NB4 (cell line): ENCODE measurements around the gene MOXD1.

Experiments used
- DNase-seq: peaks from one replicate; pipeline ENCODE4 v3.0.0; 2010; ENCODE audit warnings: low read depth
- H3K4me3 ChIP-seq: one replicate; pipeline ENCODE4 v1.5.1; 2011; ENCODE audit warnings: mild to moderate bottlenecking, low read depth, low read length, moderate library complexity
- MYC ChIP-seq: IDR thresholded peaks from 2 replicates; pipeline ENCODE4 v1.6.1; 2011; ENCODE audit warnings: low read depth, low read length
- POLR2A ChIP-seq: IDR thresholded peaks from 2 replicates; pipeline ENCODE4 v1.6.1; 2011; ENCODE audit warnings: mild to moderate bottlenecking; ENCODE audit not compliant: insufficient read length; ENCODE audit errors: extremely low read depth
- TF ChIP-seq, protein P1 (sequence below): IDR thresholded peaks from 2 replicates; pipeline ENCODE4 v1.6.1; 2011; ENCODE audit warnings: low read depth, low read length
- TF ChIP-seq, protein P2 (sequence below): IDR thresholded peaks from one replicate; pipeline ENCODE4 v1.5.1; 2012; ENCODE audit warnings: low read depth, low read length

The MOXD1 gene

DNA sequence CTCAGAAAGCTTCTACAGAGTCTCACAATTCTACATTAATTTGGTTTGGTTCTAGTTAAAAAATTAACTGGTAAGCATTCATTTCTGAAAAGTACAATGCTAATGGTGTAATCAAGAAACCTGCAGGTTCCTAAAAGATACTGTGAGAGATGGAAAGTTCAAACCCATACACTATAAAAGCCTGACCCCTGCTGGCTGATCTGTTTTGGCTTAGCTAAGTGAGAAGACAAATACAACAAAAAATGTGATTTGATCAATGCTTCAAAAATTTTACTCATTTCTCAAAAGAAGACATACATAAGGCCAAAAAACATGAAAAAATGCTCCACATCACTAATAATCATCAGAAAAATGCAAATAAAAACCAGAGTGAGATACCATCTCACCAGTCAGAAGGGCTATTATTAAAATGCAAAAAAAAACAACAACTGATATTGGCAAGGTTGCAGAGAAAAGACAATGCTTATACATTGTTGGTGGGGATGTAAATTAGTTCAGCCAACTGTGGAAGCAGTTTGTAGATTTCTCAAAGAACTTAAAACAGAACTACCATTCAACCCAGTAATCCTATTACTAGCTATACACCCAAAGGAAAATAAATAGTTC, 102.8 kb downstream of the MOXD1 start:
- DNase-seq = peak; percentile 49
- TF ChIP-seq, protein P1, sequence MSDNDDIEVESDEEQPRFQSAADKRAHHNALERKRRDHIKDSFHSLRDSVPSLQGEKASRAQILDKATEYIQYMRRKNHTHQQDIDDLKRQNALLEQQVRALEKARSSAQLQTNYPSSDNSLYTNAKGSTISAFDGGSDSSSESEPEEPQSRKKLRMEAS = no peak
- TF ChIP-seq, protein P2, sequence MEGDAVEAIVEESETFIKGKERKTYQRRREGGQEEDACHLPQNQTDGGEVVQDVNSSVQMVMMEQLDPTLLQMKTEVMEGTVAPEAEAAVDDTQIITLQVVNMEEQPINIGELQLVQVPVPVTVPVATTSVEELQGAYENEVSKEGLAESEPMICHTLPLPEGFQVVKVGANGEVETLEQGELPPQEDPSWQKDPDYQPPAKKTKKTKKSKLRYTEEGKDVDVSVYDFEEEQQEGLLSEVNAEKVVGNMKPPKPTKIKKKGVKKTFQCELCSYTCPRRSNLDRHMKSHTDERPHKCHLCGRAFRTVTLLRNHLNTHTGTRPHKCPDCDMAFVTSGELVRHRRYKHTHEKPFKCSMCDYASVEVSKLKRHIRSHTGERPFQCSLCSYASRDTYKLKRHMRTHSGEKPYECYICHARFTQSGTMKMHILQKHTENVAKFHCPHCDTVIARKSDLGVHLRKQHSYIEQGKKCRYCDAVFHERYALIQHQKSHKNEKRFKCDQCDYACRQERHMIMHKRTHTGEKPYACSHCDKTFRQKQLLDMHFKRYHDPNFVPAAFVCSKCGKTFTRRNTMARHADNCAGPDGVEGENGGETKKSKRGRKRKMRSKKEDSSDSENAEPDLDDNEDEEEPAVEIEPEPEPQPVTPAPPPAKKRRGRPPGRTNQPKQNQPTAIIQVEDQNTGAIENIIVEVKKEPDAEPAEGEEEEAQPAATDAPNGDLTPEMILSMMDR = peak; percentile 69
- TF ChIP-seq MYC (no peak), POLR2A (no peak)
- no peak overlapping the region for H3K4me3 ChIP-seq

DNA sequence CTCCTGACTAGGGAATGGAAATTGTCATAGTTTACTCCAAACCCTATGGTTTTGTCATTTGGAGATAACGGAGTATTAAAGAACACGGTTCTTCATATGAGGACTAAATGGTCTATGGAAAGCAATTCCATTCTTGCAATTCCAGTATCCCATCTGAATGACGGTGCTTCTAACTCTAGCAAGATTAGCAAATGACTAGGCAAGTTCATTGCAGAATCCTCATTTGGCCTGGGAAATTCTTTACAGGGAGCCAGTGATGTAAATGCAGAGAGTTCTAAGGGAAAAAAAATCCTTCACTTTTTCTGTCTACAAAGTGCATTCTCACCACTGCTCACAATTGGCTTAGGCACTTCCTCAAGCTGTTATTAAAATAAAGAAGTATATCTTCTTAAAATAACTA, 111.5 kb downstream of the MOXD1 start:
- no peak for TF ChIP-seq POLR2A
- TF ChIP-seq, protein P1 = no peak
- TF ChIP-seq, protein P2 = no peak
- TF ChIP-seq MYC = no peak
- no peak overlapping the region for H3K4me3 ChIP-seq
- DNase-seq = no peak

DNA sequence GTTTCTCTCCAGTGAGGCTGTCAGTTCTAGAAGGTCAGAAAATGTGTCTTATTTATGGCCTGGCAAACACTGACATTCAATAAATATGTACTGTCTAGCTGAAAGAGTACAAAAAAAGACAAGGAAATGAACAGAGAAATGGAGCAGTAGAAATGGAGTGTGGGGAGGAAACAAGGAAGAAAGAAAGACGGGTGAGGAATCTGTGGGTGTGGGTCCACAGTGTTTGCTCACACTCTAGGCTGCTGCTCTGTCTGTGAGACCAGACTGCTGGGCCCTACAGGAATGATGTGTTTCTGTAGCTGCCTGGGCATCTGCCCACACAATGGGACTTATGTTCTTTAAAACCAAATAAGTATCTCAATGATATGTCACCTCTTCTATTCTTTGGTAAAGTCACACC, 114.2 kb downstream of the MOXD1 start:
- no peak for TF ChIP-seq MYC
- TF ChIP-seq, protein P2 = no peak
- no peak for DNase-seq
- H3K4me3 ChIP-seq = no peak overlapping the region

DNA sequence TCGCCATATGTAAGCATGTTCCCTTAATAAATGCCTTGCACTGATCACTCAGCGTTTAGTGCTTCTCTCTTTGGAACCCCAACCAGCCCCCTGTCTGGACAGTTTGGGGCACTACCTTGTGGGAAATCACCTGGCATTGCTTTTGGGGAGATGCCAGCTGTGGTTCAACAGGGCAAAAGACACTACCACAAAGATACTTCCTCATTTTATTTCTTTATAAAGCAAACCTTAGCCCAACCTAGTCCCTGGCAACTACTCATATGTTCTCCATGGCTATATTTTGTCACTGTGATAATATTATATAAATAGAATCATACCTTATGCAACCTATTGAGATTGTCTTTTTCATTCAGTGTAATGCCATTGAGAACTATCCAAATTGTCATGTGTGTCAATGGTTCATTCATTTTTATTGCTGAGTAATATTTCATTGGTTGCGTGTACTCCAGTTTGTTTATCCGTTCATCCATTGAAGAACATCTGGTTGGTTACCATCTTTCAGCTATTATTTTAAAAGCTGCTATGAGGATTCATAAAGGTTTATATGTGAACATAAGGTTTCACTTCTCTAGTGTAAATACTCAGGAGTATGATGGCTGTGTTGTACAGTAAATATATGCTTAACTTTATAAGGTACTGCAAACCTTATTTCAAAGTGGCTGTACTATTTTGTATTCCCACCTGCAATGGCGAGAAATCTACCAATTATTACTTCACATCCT, 114.8 kb downstream of the MOXD1 start:
- H3K4me3 ChIP-seq = no peak overlapping the region
- no peak for DNase-seq
- TF ChIP-seq POLR2A (no peak), MYC (no peak)
- TF ChIP-seq, protein P1 = no peak
- TF ChIP-seq, protein P2 = no peak

DNA sequence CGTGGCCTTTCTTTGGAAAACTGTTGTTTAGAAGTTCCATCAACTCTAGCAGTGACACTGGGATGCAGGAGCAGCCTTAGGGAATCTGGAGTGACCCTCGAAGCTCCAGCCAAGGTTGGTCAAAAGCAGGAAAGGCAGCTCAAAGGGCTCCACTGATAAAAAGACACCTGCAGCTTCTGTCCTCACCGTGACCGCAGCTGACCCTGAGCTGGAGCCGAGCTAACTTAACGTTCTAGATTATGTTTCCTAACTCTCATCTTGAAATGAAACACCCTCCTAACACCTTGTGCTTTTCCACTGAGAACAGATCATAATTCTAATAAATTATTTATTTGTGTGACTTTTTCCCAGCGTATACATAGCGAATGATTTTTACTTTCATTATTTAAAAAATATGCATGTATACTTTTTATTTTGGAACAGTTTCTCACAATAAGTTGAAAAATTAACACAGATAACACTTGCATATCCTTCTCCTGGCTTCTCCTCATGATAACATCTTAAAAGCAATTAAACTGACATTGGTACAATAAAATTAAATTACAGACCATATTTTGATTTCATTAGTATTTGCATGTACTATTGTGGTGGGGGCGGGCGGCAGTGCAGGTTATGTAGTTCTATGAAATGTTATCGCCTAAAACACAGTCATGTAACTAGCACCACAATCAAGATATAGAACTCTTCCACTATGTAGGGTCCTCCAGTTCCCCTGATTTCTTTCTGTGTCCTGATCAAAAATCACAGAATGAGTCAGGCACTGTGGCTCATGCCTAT, 116.1 kb downstream of the MOXD1 start:
- DNase-seq = no peak
- H3K4me3 ChIP-seq = no peak overlapping the region
- TF ChIP-seq MYC = no peak
- TF ChIP-seq, protein P1 = no peak
- TF ChIP-seq, protein P2 = no peak
- no peak for TF ChIP-seq POLR2A
